HPDE6-E6E7 (cell line): ENCODE measurements around the gene LGI2.

Source experiments
- DNase-seq: peaks from one replicate; pipeline ENCODE4 v3.0.0; 2011; ENCODE audit warnings: missing footprints; ENCODE audit errors: extremely low spot score

LGI2 gene

DNA sequence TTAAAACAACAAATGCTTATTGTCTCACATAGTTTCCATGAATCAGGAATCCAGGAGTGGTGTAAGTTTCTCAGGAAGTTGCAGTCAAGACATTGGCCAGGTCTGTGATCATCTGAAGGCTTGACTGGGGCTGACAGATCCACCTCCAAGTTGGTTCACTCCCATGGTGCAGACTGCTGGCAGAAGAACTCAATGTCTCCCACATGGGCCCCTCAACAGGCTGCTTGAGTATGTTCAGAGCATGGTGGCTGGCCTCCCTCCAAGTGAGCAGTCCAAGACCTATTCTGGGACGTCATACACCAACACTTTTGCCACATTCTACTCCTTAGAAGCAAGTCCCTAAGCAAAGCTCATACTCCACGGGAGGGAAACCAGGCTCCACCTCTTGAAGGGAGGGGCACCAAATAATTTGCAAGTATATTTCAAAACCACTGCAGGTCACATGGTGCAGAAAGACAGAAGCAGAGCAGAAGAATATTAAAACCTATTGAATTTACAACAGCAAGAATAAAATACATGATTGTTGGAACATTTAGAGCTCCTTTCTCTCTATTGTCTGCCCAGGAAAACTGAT, 35.3 kb downstream of the LGI2 start:
- no peak for DNase-seq

DNA sequence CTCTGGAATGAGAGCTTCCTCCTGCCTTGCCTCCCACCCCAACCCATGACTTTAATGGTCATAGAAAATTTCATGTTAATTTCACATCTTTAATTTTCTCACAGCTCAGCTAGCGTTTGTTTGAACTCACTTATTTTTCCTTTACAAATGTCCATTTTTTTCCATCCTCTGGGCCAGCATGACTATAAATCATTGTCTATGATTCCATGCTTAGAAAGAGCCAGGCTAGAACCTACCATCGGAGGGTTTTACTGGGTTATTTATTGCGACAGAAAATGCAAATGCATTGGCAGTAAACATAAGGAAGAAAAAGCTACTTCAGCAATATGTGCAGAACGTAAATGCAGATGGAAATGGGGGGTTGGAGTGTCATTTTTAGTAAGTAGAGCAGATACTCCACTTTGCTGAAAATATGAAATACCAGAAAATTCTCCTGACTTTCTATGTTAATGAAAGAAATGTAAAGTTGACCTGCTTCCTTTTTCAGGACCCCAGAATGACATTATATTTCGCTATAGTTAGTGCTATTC, 37.1 kb downstream of the LGI2 start:
- DNase-seq: no peak

DNA sequence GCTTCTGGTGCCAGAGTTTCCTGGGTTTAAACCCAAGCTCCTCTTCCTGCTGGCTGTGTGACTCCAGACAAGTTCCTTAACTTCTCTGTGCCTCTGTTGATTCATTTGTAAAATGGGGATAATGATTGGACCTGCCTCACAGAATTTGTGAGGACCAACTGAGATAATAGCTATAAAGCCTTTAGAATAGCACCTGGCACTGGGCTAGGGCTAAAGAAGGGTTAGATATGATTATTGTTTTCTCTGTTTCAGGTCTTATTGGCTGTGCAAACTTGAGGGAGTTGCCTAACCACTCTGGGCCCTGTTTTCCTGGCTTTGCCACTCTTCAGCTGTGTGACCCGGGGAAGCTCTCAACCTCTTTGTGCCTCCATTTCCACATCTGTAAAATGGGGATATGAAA, 37.8 kb downstream of the LGI2 start:
- no peak for DNase-seq

DNA sequence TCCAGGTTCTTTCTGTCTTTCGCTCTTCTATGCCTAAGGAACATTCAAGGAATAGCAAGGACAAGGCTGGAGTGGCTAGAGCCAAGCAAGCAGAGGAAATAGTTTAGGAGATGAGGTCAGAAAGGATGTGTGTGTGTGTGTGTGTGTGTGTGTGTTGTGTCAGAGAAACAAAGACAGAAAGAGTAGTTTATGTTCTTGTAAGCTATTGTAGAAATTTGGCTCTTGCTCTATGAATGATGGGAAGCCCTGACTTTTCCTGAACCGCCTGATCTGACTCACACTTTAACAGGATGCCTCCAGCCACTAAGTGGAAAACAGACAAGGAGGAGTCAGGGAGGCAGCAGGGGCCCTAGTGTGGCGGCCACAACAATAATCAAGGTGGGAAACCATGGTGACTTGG, 39.7 kb downstream of the LGI2 start:
- DNase-seq: no peak

- no peak for DNase-seq
Observed at GRCh38 chr4:24989327-24989726, 41.4 kb downstream of the LGI2 start.

GRCh38 chr4:24988776-24989175, 42.0 kb downstream of the LGI2 start:
- DNase-seq: peak; percentile 28

DNA sequence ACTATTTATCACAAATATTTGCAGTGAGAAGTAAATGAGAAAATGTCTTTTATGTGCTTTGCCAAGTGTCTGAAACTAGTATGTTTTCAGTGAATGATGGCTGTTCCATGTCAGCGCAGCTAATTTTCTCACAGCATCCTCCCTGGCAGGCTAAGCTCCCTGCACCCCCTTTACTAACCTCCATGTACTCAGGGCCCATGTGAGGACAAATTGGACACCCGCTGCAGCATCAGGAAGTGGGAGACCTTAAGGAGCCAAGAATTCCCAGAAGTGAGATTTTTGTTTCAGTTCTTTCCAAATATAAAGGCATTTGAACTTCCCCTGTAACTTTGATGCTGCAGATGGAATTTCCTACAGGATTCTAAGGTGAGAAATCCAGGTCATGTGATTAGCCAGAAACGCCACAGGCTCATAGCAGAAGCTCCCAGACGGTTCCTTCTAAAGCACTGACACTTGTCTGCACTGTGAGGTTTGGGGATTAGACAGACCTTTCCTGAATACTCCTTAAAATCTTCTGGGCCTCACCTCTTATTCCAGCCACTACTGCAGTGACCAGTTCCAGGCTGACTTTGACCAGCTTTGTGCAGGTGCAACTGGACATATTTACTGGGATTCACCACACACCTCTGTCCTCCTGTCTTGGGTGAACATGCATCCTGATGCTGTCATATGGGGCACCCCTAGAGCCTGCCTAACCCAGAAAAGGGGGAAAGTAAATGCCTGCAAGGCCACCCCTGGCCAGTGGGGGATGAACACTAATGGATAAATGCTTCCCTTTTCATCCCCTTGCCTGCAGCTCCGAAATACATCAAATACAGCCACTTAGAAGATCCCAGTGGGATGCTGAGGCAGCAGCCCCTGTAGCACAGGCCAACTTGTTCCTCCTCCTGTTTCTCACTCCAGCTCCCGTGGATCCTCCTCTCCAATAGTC, 45.9 kb downstream of the LGI2 start:
- no peak for DNase-seq

- no peak for DNase-seq
Observed at GRCh38 chr4:24980740-24981139, 50.0 kb downstream of the LGI2 start.

DNA sequence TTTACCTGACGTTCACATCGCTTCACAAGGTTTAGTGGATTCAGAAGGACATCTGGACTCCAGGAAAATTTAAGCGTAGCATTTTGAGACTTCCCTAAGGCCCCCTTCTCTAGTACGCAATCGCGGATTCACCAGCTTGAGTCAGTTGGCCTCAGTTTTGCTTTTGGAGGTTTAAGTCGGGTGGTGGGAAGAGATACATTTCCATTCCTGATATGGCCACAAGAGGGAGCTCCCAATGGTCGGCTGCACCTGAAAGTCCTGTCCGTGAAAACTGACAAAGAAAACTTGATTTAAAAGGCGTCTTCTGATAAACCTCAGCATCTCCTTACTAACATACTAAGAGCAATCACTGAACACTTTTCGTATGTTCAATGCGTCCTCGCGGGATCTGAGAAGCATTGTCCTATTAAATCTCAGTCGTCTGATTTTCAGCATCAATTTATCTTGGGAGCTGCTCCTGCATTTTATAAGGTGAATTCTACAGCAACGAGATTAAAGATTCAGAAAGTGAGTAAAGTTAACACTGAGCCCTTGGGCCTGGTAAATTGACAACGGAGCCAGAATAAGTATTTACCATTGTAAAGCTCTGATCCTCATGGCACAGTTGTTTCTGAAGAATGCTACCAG, 50.6 kb downstream of the LGI2 start:
- peak; percentile 61 for DNase-seq

- DNase-seq: no peak
Observed at GRCh38 chr4:24979554-24979953, 51.2 kb downstream of the LGI2 start.

GRCh38 chr4:24978291-24979075, 52.3 kb downstream of the LGI2 start:
- DNase-seq: no peak

GRCh38 chr4:24975510-24975909, 55.2 kb downstream of the LGI2 start:
- no peak for DNase-seq

GRCh38 chr4:24973747-24974601, 56.8 kb downstream of the LGI2 start:
- DNase-seq: no peak

DNA sequence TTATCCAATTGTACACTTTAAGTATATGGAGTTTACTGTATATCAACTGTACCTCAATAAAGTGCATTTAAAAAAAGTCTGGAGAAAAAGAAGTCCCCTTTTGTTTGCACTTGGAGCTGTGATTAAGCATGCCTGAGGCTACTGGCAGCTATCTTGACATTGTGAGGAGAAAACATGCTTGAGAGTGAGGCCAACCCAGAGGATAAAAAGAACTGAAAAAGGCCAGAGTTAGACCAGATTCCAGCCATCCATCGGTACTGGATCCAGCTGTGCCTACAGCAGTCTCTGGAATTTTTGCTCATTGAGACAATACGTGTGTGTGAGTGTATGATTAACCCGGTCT, 57.4 kb downstream of the LGI2 start:
- DNase-seq: no peak

GRCh38 chr4:24971192-24971591, 59.6 kb downstream of the LGI2 start:
- DNase-seq: peak; percentile 36

- no peak for DNase-seq
Observed at GRCh38 chr4:24970635-24971034, 60.1 kb downstream of the LGI2 start.

DNA sequence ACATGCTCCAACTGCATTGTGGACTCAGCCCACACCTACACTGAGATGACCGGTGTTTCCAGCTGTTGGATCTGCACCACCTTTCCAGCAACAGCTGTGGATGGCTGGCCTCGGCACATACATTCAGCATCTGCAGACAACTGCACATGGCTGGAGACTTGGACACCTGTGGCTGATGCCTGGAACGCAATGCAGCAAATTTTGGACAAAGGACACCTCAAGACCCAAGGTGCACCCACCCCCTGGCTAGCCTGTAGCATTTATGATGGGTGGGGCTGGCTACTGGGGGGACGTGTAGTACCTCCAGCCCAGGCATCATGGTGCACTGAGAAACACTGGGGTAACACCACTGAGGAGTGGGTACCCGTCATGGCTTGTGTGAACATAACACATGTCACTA, 60.6 kb downstream of the LGI2 start:
- DNase-seq: no peak

- no peak for DNase-seq
Observed at GRCh38 chr4:24969486-24969885, 61.3 kb downstream of the LGI2 start.

DNA sequence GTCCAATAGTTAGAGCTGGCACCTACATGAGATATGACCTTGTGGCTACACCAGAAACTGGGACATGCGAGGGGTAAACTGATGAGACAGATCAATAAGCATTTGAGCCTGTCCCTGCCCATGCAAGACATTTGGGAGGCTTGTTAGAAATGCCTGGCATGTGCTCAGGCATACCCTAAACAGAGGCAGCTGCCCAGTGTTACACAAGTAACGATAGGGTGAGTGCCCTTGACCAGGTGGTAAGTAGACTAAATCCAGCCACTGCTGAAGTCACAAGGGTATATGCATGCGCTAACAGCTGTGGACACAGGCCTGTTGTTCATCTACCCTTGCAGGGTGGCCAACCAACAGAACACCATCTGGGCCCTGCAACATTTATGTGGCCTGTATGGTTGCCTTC, 61.8 kb downstream of the LGI2 start:
- no peak for DNase-seq

GRCh38 chr4:24968278-24968677, 62.5 kb downstream of the LGI2 start:
- DNase-seq: no peak

DNA sequence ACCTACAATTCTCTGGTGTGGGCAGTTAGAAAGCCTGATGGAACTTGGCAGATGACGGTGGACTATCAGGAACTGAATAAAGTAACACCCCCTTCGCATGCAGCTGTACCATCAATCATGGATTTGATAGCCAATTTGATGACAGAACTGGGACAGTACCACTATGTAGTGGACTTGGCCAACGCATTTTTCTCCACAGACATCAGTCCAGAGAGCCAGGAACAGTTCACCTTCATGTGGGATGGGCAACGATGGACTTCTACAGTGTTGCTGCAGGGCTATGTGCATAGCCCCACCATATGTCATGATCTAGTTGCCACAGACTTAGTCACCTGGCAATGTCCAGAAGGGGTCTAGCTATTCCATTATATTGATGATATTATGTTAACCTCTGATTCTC, 63.4 kb downstream of the LGI2 start:
- DNase-seq: no peak
